ENCODE measurements around the gene CSNK1G2. TPM values are rescaled to one million over a fixed set of nuclear protein-coding genes. Genes with fewer than 3 reads are reported as not detected.

Gene CSNK1G2
- total RNA-seq, 4 donors from 2014 or later: 47.2 to 67.6 (median 60.8) TPM

DNA sequence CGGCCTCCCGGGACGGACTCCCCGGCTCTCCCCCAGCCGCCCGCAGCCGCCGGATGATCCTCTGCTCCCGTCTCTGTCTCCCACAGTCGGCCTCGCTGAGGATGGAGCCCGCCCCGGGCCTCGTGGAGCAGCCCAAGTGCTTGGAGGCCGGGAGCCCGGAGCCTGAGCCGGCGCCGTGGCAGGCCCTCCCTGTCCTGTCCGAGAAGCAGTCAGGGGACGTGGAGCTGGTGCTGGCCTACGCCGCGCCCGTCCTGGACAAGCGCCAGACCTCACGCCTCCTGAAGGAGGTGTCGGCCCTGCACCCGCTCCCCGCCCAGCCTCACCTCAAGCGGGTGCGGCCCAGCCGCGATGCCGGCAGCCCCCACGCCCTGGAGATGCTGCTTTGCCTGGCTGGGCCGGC is 29.0 kb upstream of the CSNK1G2 start:
- 93 to 96% methylated on average over 3 to 32 of the region's 37 CpGs for WGBS, 2 donors
- TF ChIP-seq, protein P1, sequence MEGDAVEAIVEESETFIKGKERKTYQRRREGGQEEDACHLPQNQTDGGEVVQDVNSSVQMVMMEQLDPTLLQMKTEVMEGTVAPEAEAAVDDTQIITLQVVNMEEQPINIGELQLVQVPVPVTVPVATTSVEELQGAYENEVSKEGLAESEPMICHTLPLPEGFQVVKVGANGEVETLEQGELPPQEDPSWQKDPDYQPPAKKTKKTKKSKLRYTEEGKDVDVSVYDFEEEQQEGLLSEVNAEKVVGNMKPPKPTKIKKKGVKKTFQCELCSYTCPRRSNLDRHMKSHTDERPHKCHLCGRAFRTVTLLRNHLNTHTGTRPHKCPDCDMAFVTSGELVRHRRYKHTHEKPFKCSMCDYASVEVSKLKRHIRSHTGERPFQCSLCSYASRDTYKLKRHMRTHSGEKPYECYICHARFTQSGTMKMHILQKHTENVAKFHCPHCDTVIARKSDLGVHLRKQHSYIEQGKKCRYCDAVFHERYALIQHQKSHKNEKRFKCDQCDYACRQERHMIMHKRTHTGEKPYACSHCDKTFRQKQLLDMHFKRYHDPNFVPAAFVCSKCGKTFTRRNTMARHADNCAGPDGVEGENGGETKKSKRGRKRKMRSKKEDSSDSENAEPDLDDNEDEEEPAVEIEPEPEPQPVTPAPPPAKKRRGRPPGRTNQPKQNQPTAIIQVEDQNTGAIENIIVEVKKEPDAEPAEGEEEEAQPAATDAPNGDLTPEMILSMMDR (IDR thresholded peaks at IDR 0.05): no peak
- TF ChIP-seq POLR2A (IDR thresholded peaks at IDR 0.05): no peak
- no peaks in the 10 kb centered on the region for H3K27me3 ChIP-seq
- H3K9me3 ChIP-seq: no peaks in the 10 kb centered on the region
- no peak overlapping the region for H3K27ac ChIP-seq
- H3K4me1 ChIP-seq: peaks cover 7 to 34% of the 10 kb centered on the region in 2 donors
- DNase-seq: no peak
- no peak overlapping the region for H3K4me3 ChIP-seq (replicated peaks in 1 of 3)
- intact Hi-C loops (cut with DNase I): no loop called here
- H3K36me3 ChIP-seq: peaks cover 12 to 15% of the 10 kb centered on the region in 2 donors

- intact Hi-C loops (cut with DNase I): no loop called here
- 98% methylated on average over 66 to 72 of the region's 77 CpGs for WGBS, 2 donors
- no peak for TF ChIP-seq POLR2A (IDR thresholded peaks at IDR 0.05)
- TF ChIP-seq, protein P1 (IDR thresholded peaks at IDR 0.05): no peak
These were observed 28.0 kb upstream of the CSNK1G2 start for GRCh38 chr19:1912760-1913505.

DNA sequence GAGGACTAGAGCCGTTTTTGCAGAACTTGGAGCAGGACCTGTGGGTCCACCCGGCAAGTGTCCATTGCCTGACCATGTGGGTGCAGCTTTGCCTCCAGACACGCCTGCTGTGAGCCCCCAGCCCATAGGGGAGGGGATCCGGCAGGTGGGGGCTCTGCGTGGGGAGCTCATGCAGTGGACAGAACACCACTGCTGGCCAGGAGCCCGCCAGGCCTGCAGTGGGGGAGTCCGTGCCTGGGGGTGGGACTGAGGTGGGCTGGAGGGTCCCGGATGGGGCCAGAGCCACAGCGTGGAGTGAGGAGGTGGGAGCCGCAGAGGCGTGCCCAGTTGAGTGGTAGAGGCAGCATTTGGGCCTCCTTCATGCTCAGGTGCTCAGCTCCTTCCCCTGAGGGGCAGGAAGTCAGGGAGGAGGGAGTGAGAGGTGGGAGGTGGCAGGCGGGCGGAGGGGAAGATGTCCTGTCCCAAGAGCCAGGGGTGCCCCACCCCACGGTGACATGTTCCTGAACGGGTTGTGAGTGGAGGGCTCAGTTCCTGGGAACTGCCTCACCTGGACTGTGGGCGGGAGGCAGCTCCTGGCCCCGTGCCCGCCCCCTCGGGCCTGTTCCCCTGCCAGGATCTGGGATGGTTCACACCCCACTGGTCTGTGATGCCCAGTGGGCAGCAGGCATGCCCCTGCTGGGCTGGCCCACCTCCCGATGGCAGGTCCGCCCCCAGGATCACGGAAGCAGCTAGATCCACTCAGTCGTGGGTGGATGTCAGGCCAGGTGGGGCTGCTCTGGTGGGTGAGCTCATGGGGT is 27.0 kb upstream of the CSNK1G2 start:
- no peaks in the 10 kb centered on the region for H3K9me3 ChIP-seq
- peaks cover 7 to 26% of the 10 kb centered on the region in 2 donors for H3K4me1 ChIP-seq
- 55 to 56% methylated on average over 14 to 15 of the region's 23 CpGs for WGBS, 2 donors
- H3K36me3 ChIP-seq: peaks cover 25 to 26% of the 10 kb centered on the region in 2 donors
- intact Hi-C loops (cut with DNase I): no loop called here
- no peaks in the 10 kb centered on the region for H3K27me3 ChIP-seq
- TF ChIP-seq, protein P1 (IDR thresholded peaks at IDR 0.05): no peak
- TF ChIP-seq POLR2A (IDR thresholded peaks at IDR 0.05): no peak
- DNase-seq: peak; percentile 91 to 94
- H3K4me3 ChIP-seq (replicated peaks in 1 of 3): no peak overlapping the region
- H3K27ac ChIP-seq: peak overlapping the region in 2 of 3 donors; percentile 39 to 57

More at GRCh38 chr19:1912760-1913505, 28.0 kb upstream of the CSNK1G2 start:
- Histone ChIP-seq H3K4me3 (replicated peaks in 1 of 3) (no peak overlapping the region), H3K27me3 (no peaks in the 10 kb centered on the region), H3K9me3 (no peaks in the 10 kb centered on the region), H3K4me1 (peaks cover 7 to 29% of the 10 kb centered on the region in 2 donors), H3K36me3 (peaks cover 16% of the 10 kb centered on the region in 2 donors), H3K27ac (no peak overlapping the region)
- DNase-seq: no peak

- Histone ChIP-seq H3K4me1 (peaks cover 7 to 16% of the 10 kb centered on the region in 2 donors), H3K27me3 (no peaks in the 10 kb centered on the region), H3K27ac (no peak overlapping the region), H3K4me3 (replicated peaks in 1 of 3) (no peak overlapping the region), H3K9me3 (no peaks in the 10 kb centered on the region), H3K36me3 (peaks cover 28 to 33% of the 10 kb centered on the region in 2 donors)
- 83 to 99% methylated on average over 11 to 19 of the region's 23 CpGs for WGBS, 2 donors
- TF ChIP-seq, protein P1 (IDR thresholded peaks at IDR 0.05): no peak
- TF ChIP-seq POLR2A (IDR thresholded peaks at IDR 0.05): no peak
- no peak for DNase-seq
- intact Hi-C loops (cut with DNase I): no loop called here
These were observed 26.1 kb upstream of the CSNK1G2 start for GRCh38 chr19:1914826-1915341.

Measured in thyroid gland (tissue), 4 donors.